NOMO-1 treated with DMSO at 0.1 percent for 48 hours (cell line): ENCODE data around the gene SIRT5.
A peak's percentile ranks its signal among the peaks of the same experiment; 100 is the strongest.

Source experiments
- DNase-seq: peaks from one replicate; lab custom pipeline; 2025; ENCODE audit not compliant: unreplicated experiment; lab: John Stamatoyannopoulos, UW

SIRT5 gene

GRCh38 chr6:13629459-13630116 is 55.2 kb downstream of the SIRT5 start:
- no peak for DNase-seq

GRCh38 chr6:13630499-13630898 is 56.1 kb downstream of the SIRT5 start:
- DNase-seq: no peak

GRCh38 chr6:13633343-13633742 is 58.9 kb downstream of the SIRT5 start:
- no peak for DNase-seq

GRCh38 chr6:13635948-13636658 is 61.7 kb downstream of the SIRT5 start:
- DNase-seq: peak; percentile 73

GRCh38 chr6:13638014-13638413 is 63.6 kb downstream of the SIRT5 start:
- DNase-seq: no peak

GRCh38 chr6:13638626-13639025 is 64.2 kb downstream of the SIRT5 start:
- DNase-seq: peak; percentile 69

GRCh38 chr6:13641315-13641714 is 66.9 kb downstream of the SIRT5 start:
- no peak for DNase-seq

- no peak for DNase-seq
These were observed 68.7 kb downstream of the SIRT5 start for GRCh38 chr6:13643125-13643524.

- no peak for DNase-seq
These were observed 74.4 kb downstream of the SIRT5 start for GRCh38 chr6:13648850-13649249.

- DNase-seq: no peak
These were observed 75.0 kb downstream of the SIRT5 start for GRCh38 chr6:13649393-13649792.

GRCh38 chr6:13653296-13653695 is 78.9 kb downstream of the SIRT5 start:
- DNase-seq: no peak

GRCh38 chr6:13654496-13654895 is 80.1 kb downstream of the SIRT5 start:
- DNase-seq: no peak

- DNase-seq: no peak
These were observed 81.3 kb downstream of the SIRT5 start for GRCh38 chr6:13655700-13656099.

GRCh38 chr6:13660273-13660672 is 85.9 kb downstream of the SIRT5 start:
- no peak for DNase-seq

GRCh38 chr6:13660893-13661292 is 86.5 kb downstream of the SIRT5 start:
- no peak for DNase-seq

GRCh38 chr6:13661647-13662046 is 87.2 kb downstream of the SIRT5 start:
- DNase-seq: no peak

- no peak for DNase-seq
These were observed 88.4 kb downstream of the SIRT5 start for GRCh38 chr6:13662651-13663334.

GRCh38 chr6:13663986-13664385 is 89.6 kb downstream of the SIRT5 start:
- DNase-seq: no peak
